Measurements from ENCODE around the gene ITGB5. TPM values are rescaled to one million over a fixed set of nuclear protein-coding genes. Genes with fewer than 3 reads are reported as not detected.

The ITGB5 gene
- total RNA-seq, 1 experiment from 2014 or later, result 132 TPM

DNA sequence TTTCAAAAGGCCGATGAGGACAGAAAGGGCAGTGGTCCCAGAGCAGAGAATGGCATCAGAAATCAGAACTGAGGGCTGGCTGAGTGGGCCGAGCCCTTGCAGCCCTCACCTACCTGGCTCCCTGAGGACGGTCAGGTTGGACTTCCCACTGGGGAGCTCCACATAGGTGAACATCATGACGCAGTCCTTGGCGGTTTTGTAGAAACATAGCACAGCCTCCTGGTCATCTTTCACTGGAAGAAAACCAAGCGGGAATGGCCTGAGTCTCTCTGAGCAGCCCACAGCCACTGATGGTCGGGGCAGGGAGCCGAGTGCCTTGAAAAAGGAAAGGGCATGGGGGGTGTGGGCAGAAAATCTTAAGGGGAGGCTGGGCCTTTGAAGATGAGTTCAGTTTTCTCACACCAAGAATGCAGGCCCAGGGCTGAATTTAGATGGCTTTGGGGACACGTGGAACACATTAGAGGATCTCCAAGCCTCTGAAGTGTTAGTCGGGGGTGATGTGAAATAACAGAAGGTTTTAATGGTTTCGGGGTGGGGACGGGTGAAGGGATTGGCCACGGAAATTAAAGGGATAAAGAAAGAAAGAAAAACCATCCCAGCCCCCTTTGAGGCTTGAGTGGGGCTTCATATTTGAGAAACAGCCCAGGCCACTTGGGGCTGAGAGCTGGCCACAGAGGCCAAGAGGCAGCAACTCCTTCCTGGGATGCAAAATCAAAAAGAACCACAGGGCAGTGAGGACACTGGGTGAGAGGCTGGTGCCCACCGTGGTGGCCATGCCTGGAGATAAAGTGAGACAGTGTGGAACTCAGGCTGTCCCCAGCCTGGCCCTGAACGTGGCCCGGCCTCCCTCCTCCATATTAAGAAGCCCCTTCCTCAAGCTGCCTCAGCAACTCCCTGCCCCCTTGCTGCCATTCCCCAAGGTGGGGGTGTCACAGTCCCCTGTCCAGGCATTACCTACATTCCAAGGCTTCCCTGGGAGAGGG is 120.8 kb downstream of the ITGB5 start:
- no peaks in the 10 kb centered on the region for H3K27me3 ChIP-seq (replicated peaks; ENCODE audit: control insufficient read depth, insufficient read depth, low read length)
- Mint-ChIP-seq H3K27ac (ENCODE audit: unreplicated experiment) (no peak overlapping the region), H3K4me1 (ENCODE audit: low read depth, unreplicated experiment) (peaks cover 12% of the 10 kb centered on the region), H3K9me3 (ENCODE audit: unreplicated experiment) (no peaks in the 10 kb centered on the region), H3K27me3 (ENCODE audit: insufficient read depth, unreplicated experiment) (no peaks in the 10 kb centered on the region), H3K4me3 (ENCODE audit: unreplicated experiment) (no peak overlapping the region), H3K36me3 (ENCODE audit: insufficient read depth, unreplicated experiment) (peaks cover 40% of the 10 kb centered on the region)
- H3K9me3 ChIP-seq, result no peaks in the 10 kb centered on the region
- peaks cover 5% of the 10 kb centered on the region for H3K4me1 ChIP-seq
- TF ChIP-seq, protein P1, sequence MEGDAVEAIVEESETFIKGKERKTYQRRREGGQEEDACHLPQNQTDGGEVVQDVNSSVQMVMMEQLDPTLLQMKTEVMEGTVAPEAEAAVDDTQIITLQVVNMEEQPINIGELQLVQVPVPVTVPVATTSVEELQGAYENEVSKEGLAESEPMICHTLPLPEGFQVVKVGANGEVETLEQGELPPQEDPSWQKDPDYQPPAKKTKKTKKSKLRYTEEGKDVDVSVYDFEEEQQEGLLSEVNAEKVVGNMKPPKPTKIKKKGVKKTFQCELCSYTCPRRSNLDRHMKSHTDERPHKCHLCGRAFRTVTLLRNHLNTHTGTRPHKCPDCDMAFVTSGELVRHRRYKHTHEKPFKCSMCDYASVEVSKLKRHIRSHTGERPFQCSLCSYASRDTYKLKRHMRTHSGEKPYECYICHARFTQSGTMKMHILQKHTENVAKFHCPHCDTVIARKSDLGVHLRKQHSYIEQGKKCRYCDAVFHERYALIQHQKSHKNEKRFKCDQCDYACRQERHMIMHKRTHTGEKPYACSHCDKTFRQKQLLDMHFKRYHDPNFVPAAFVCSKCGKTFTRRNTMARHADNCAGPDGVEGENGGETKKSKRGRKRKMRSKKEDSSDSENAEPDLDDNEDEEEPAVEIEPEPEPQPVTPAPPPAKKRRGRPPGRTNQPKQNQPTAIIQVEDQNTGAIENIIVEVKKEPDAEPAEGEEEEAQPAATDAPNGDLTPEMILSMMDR (IDR thresholded peaks at IDR 0.05; ENCODE audit: insufficient read depth in 1 of 2, low read depth in 1 of 2, low read length in 1 of 2, severe bottlenecking in 1 of 2, unreplicated experiment in 1 of 2), result no peak
- H3K36me3 ChIP-seq (ENCODE audit: control insufficient read depth, insufficient read depth, low read length), result peaks cover 6% of the 10 kb centered on the region
- BruUV-seq (replicated peaks), result no TSS peak
- no peak for DNase-seq
- CTCF ChIA-PET, result interaction anchor here (1.1 kb wide), 1 partner anchor 135 kb away, joined by 4 read pairs; no protein-coding TSS in a partner anchor
- intact Hi-C loops (cut with micrococcal nuclease; ENCODE audit: unreplicated experiment), result no loop called here
- no peak overlapping the region for H3K4me3 ChIP-seq (ENCODE audit: low read depth, low read length)
- POLR2A ChIA-PET, result no interaction called here

DNA sequence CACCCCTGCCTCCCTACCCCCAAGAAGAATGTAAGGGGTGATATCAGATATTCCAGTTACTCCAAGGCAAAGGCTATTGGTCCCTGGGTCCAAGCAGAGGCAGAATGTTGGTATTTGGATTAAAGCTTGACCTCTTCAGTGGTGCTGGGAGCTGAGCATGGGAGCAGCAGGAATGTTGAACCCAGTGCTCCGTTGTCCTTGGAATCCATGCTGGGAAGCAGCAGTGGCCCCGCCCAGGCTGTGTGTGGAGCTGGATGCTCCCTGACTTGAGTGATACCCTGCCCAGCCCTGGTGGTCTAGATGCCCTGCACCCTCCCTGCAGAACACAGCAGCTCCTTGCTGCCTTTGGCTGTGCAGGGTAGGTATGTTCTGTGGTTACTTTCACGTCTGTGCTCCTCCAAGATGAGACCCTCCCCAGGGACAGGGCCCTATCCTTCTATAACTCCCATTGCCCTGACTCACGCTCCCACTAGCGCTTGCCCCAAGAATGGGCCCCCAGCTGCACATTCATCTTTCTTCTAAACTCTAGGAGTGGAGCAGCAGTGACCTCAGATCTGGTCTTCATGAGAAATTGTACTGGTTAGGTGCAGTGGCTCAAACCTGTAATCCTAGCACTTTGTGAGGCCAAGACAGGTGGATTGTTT is 121.8 kb downstream of the ITGB5 start:
- no peak for DNase-seq
- Histone ChIP-seq H3K36me3 (ENCODE audit: control insufficient read depth, insufficient read depth, low read length) (peaks cover 6% of the 10 kb centered on the region), H3K9me3 (no peaks in the 10 kb centered on the region), H3K4me3 (ENCODE audit: low read depth, low read length) (no peak overlapping the region), H3K4me1 (peaks cover 5% of the 10 kb centered on the region), H3K27me3 (replicated peaks; ENCODE audit: control insufficient read depth, insufficient read depth, low read length) (no peaks in the 10 kb centered on the region)
- Mint-ChIP-seq H3K27me3 (ENCODE audit: insufficient read depth, unreplicated experiment) (no peaks in the 10 kb centered on the region), H3K4me3 (ENCODE audit: unreplicated experiment) (no peak overlapping the region), H3K27ac (ENCODE audit: unreplicated experiment) (no peak overlapping the region), H3K4me1 (ENCODE audit: low read depth, unreplicated experiment) (peaks cover 12% of the 10 kb centered on the region), H3K9me3 (ENCODE audit: unreplicated experiment) (no peaks in the 10 kb centered on the region), H3K36me3 (ENCODE audit: insufficient read depth, unreplicated experiment) (peaks cover 40% of the 10 kb centered on the region)
- POLR2A ChIA-PET, result no interaction called here
- CTCF ChIA-PET, result no interaction called here
- no TSS peak for BruUV-seq (replicated peaks)
- TF ChIP-seq, protein P1 (IDR thresholded peaks at IDR 0.05; ENCODE audit: insufficient read depth in 1 of 2, low read depth in 1 of 2, low read length in 1 of 2, severe bottlenecking in 1 of 2, unreplicated experiment in 1 of 2), result no peak
- intact Hi-C loops (cut with micrococcal nuclease; ENCODE audit: unreplicated experiment), result no loop called here

DNA sequence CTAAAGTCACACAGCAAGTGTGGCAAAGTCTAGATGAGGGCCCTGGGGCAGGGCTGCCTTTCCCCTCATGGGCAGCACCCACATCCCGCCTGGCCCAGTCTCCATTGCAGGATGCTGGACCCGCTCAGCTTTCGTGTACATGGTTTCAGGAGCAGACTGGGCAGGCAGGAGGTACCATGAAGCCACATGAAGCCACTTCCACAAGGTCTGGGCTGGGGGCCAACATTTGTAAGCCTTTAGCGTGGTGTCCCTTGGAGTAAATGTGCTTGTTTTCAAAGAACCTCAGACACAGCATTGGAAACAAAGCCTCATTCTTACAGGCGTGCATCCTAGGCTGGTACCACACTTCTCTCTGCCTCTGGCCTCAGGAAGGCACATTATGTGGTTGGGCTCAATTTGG is 122.4 kb downstream of the ITGB5 start:
- BruUV-seq (replicated peaks), result no TSS peak
- no peak overlapping the region for H3K27ac Mint-ChIP-seq (ENCODE audit: unreplicated experiment)
- POLR2A ChIA-PET, result no interaction called here
- no peaks in the 10 kb centered on the region for H3K27me3 ChIP-seq (replicated peaks; ENCODE audit: control insufficient read depth, insufficient read depth, low read length)
- peaks cover 5% of the 10 kb centered on the region for H3K36me3 ChIP-seq (ENCODE audit: control insufficient read depth, insufficient read depth, low read length)
- no peak overlapping the region for H3K4me3 ChIP-seq (ENCODE audit: low read depth, low read length)
- CTCF ChIA-PET, result interaction anchor here (1.7 kb wide), 1 partner anchor 137 kb away, joined by 5 read pairs; no protein-coding TSS in a partner anchor
- H3K4me1 Mint-ChIP-seq (ENCODE audit: low read depth, unreplicated experiment), result peaks cover 12% of the 10 kb centered on the region
- H3K4me1 ChIP-seq, result peaks cover 5% of the 10 kb centered on the region
- intact Hi-C loops (cut with micrococcal nuclease; ENCODE audit: unreplicated experiment), result loop anchor here (5.0 kb wide), 5 partner anchors 73 to 818 kb away; partner anchors contain the start of gene ITGB5
- H3K36me3 Mint-ChIP-seq (ENCODE audit: insufficient read depth, unreplicated experiment), result peaks cover 35% of the 10 kb centered on the region
- TF ChIP-seq, protein P1 (IDR thresholded peaks at IDR 0.05; ENCODE audit: insufficient read depth in 1 of 2, low read depth in 1 of 2, low read length in 1 of 2, severe bottlenecking in 1 of 2, unreplicated experiment in 1 of 2), result no peak
- no peak overlapping the region for H3K4me3 Mint-ChIP-seq (ENCODE audit: unreplicated experiment)
- H3K9me3 ChIP-seq, result no peaks in the 10 kb centered on the region
- DNase-seq, result no peak
- no peaks in the 10 kb centered on the region for H3K27me3 Mint-ChIP-seq (ENCODE audit: insufficient read depth, unreplicated experiment)
- H3K9me3 Mint-ChIP-seq (ENCODE audit: unreplicated experiment), result no peaks in the 10 kb centered on the region

All from Caco-2 (cell line).